ENCODE results near the gene BRIP1.
"Not testable (repeated sequence)": the region's sequence is repeated elsewhere in the genome, so short reads cannot be mapped to it uniquely, and the experiment has no call there.

Gene BRIP1

GRCh38 chr17:61669522-61669921, 193.8 kb downstream of the BRIP1 start:
- no peak for TF ChIP-seq CTCF (conservative IDR thresholded peaks at IDR 0.05)
- H3K27ac ChIP-seq: no peak overlapping the region

- TF ChIP-seq CTCF (conservative IDR thresholded peaks at IDR 0.05): no peak
Observed at GRCh38 chr17:61668486-61668885, 194.8 kb downstream of the BRIP1 start.

GRCh38 chr17:61666406-61667088, 196.8 kb downstream of the BRIP1 start:
- not testable (repeated sequence) for H3K27ac ChIP-seq

More at GRCh38 chr17:61668486-61668885, 194.8 kb downstream of the BRIP1 start:
- H3K27ac ChIP-seq: no peak overlapping the region

GRCh38 chr17:61663310-61663709, 200.0 kb downstream of the BRIP1 start:
- no peak overlapping the region for H3K27ac ChIP-seq
- no peak for TF ChIP-seq CTCF (conservative IDR thresholded peaks at IDR 0.05)

GRCh38 chr17:61662741-61663140, 200.6 kb downstream of the BRIP1 start:
- no peak overlapping the region for H3K27ac ChIP-seq
- no peak for TF ChIP-seq CTCF (conservative IDR thresholded peaks at IDR 0.05)

- no peak for TF ChIP-seq CTCF (conservative IDR thresholded peaks at IDR 0.05)
- no peak overlapping the region for H3K27ac ChIP-seq
Observed at GRCh38 chr17:61662186-61662585, 201.1 kb downstream of the BRIP1 start.

- TF ChIP-seq CTCF (conservative IDR thresholded peaks at IDR 0.05): no peak
- H3K27ac ChIP-seq: no peak overlapping the region
Observed at GRCh38 chr17:61660746-61661485, 202.4 kb downstream of the BRIP1 start.

- H3K27ac ChIP-seq: no peak overlapping the region
- no peak for TF ChIP-seq CTCF (conservative IDR thresholded peaks at IDR 0.05)
Observed at GRCh38 chr17:61659437-61659836, 203.9 kb downstream of the BRIP1 start.

All from VCaP (cell line).